HEK293T (cell line): ENCODE measurements around the gene EIF1.
"Not testable (repeated sequence)": the region's sequence is repeated elsewhere in the genome, so short reads cannot be mapped to it uniquely, and the experiment has no call there.

Experiments
- CTCF ChIA-PET: fragments of 350-600 bp; formaldehyde crosslinking; extraction: SDS; loops from one replicate; lab custom pipeline; 2021; ENCODE audit warnings: antibody characterized with exemption, inconsistent platforms; lab: Yijun Ruan, JAX
- POLR2A ChIA-PET: fragments of 350-600 bp; formaldehyde crosslinking; extraction: SDS; loops from one replicate; lab custom pipeline; 2020; ENCODE audit warnings: antibody characterized with exemption, inconsistent platforms; lab: Yijun Ruan, JAX
- DNase-seq: peaks from one replicate; pipeline ENCODE4 v3.0.0; 2012; ENCODE audit warnings: mixed read lengths; ENCODE audit errors: extremely low spot score
- ARNT ChIP-seq: fragments of 450-650 bp; IDR thresholded peaks from 2 replicates; pipeline ENCODE4 v1.6.1; 2017; ENCODE audit warnings: mild to moderate bottlenecking
- BHLHE40 ChIP-seq: fragments of 450-650 bp; IDR thresholded peaks from 2 replicates; pipeline ENCODE4 v1.6.1; 2016; ENCODE audit warnings: mild to moderate bottlenecking, moderate library complexity, borderline replicate concordance
- CTBP1 ChIP-seq: fragments of 450-650 bp; IDR thresholded peaks from 2 replicates; pipeline ENCODE4 v1.6.1; 2016; ENCODE audit warnings: borderline replicate concordance
- ELF4 ChIP-seq: fragments of 450-650 bp; IDR thresholded peaks from 2 replicates; pipeline ENCODE4 v1.6.1; 2017; ENCODE audit warnings: antibody characterized with exemption
- FOXA1 ChIP-seq: fragments of 450-650 bp; IDR thresholded peaks from 2 replicates; pipeline ENCODE4 v1.6.1; 2016; ENCODE audit warnings: mild to moderate bottlenecking
- FOXK2 ChIP-seq: fragments of 450-650 bp; IDR thresholded peaks from 2 replicates; pipeline ENCODE4 v1.6.1; 2016; ENCODE audit warnings: mild to moderate bottlenecking
- FOXM1 ChIP-seq: fragments of 450-650 bp; IDR thresholded peaks from 2 replicates; pipeline ENCODE4 v1.6.1; 2017; ENCODE audit warnings: mild to moderate bottlenecking, borderline replicate concordance
- HDGF ChIP-seq: fragments of 450-650 bp; IDR thresholded peaks from 2 replicates; pipeline ENCODE4 v1.6.1; 2017; ENCODE audit warnings: antibody characterized with exemption, borderline replicate concordance
- L3MBTL2 ChIP-seq: fragments of 450-650 bp; conservative IDR thresholded peaks from 2 replicates; pipeline ENCODE4 v1.6.1; 2016; ENCODE audit warnings: mild to moderate bottlenecking
- LEF1 ChIP-seq: fragments of 450-650 bp; IDR thresholded peaks from 2 replicates; pipeline ENCODE4 v1.6.1; 2017; ENCODE audit warnings: mild to moderate bottlenecking, borderline replicate concordance
- NFRKB ChIP-seq: fragments of 450-650 bp; IDR thresholded peaks from 2 replicates; pipeline ENCODE4 v1.6.1; 2016; ENCODE audit warnings: mild to moderate bottlenecking, moderate library complexity
- SP1 ChIP-seq: fragments of 450-650 bp; IDR thresholded peaks from 2 replicates; pipeline ENCODE4 v1.6.1; 2017
- SUZ12 ChIP-seq: fragments of 450-650 bp; IDR thresholded peaks from 2 replicates; pipeline ENCODE4 v1.6.1; 2016; ENCODE audit warnings: mild to moderate bottlenecking
- TARDBP ChIP-seq: fragments of 450-650 bp; IDR thresholded peaks from 2 replicates; pipeline ENCODE4 v1.6.1; 2016
- ZNF384 ChIP-seq: fragments of 450-650 bp; IDR thresholded peaks from 2 replicates; pipeline ENCODE4 v1.6.1; 2016
- TF ChIP-seq, protein P1 (sequence below): fragments of 450-650 bp; IDR thresholded peaks from 2 replicates; pipeline ENCODE4 v1.6.1; 2016

The EIF1 gene

DNA sequence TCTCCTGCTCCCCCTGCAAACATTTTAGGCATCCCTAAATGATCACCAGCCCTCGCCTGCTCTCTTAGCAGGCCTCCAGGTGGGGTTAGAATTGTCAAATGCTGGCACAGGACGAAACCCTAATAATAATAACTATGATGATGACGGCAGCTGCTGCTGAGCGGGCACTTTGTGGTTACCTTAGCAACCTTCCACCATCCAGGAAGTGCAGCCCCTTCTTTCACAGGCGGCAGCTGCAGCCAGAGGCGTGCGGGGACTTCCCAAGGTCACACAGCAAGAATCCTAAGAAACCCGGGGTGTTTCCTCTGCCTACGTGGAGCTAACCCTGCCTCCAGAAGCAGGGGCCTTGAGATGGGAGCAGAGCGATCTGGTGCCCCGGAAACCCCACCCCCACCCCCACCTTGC is 22.4 kb upstream of the EIF1 start:
- CTCF ChIA-PET, result interaction anchor here (0.5 to 8.3 kb wide), 15 partner anchors 11 to 178 kb away, joined by 3 to 104 read pairs (median 5); partner anchors contain the start of gene EIF1
- POLR2A ChIA-PET, result interaction anchor here (0.6 to 9.2 kb wide), 14 partner anchors 10 to 1156 kb away, joined by 3 to 145 read pairs (median 4); partner anchors contain the start of gene EIF1
- DNase-seq, result peak; percentile 32
- TF ChIP-seq SUZ12, result no peak
- 0 out of 2 replicates have a peak, but pooled peaks have one; percentile 2 for TF ChIP-seq L3MBTL2

- ChIA-PET POLR2A (interaction anchor here (0.6 to 9.2 kb wide), 8 partner anchors 14 to 1157 kb away, joined by 3 to 145 read pairs (median 6); partner anchors contain the start of gene EIF1), CTCF (interaction anchor here (0.7 to 8.3 kb wide), 16 partner anchors 12 to 808 kb away, joined by 3 to 104 read pairs (median 5); partner anchors contain the start of gene EIF1)
- peak; percentile 89 for DNase-seq
- TF ChIP-seq, protein P1, sequence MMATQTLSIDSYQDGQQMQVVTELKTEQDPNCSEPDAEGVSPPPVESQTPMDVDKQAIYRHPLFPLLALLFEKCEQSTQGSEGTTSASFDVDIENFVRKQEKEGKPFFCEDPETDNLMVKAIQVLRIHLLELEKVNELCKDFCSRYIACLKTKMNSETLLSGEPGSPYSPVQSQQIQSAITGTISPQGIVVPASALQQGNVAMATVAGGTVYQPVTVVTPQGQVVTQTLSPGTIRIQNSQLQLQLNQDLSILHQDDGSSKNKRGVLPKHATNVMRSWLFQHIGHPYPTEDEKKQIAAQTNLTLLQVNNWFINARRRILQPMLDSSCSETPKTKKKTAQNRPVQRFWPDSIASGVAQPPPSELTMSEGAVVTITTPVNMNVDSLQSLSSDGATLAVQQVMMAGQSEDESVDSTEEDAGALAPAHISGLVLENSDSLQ, result no peak; the same call in 1 of the 2 replicates
- TF ChIP-seq SP1, result no peak
- 0 out of 2 replicates have a peak, but pooled peaks have one; percentile 19 for TF ChIP-seq FOXM1
Measured at GRCh38 chr17:41666708-41667279, 21.9 kb upstream of the EIF1 start.

DNA sequence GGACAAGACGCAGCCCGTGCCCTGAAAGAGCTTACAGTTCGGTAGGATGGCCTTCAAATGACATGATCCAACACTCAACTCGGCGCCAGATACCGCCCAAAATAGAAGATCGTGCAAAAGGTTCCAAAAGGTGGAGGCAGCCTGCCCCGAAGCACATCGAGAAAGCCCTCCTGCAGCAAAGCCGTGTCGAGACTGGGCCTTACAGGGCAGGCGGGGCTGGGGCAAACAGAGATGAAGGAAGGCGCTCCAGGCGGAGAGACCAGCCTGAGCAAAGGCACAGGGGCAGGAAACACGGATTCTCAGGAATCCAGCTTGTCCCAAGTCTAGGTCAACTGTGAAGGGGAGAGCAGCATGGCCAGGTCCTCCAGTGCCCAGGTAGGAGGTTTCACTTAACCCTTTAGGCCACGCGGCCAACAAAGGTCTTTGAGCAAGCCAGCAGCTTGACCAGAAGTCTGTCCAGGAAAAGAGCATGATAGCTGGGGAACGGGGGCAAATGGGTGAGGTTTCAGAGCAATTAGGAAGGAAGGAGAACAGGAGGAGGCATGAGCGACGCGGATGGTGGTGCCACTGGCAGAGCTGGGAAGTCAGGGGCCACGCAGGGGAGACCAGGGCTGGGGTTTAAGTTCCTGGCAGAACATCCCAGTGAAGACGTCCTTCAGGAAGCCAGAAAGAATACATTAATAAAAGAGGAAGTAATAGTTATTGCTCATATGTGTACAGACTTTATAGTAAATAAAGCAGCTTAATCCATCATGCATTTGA is 21.2 kb upstream of the EIF1 start:
- POLR2A ChIA-PET, result interaction anchor here (1.1 to 9.2 kb wide), 3 partner anchors 23 to 250 kb away, joined by 3 to 145 read pairs (median 5); partner anchors contain the start of gene EIF1
- CTCF ChIA-PET, result interaction anchor here (0.7 to 8.3 kb wide), 10 partner anchors 11 to 808 kb away, joined by 3 to 104 read pairs (median 5); partner anchors contain the start of gene EIF1
- no peak for DNase-seq
- TF ChIP-seq HDGF, result 0 out of 2 replicates have a peak, but pooled peaks have one; percentile 35
- TF ChIP-seq ARNT, result no peak
- TF ChIP-seq CTBP1, result no peak
- TF ChIP-seq SUZ12, result no peak

DNA sequence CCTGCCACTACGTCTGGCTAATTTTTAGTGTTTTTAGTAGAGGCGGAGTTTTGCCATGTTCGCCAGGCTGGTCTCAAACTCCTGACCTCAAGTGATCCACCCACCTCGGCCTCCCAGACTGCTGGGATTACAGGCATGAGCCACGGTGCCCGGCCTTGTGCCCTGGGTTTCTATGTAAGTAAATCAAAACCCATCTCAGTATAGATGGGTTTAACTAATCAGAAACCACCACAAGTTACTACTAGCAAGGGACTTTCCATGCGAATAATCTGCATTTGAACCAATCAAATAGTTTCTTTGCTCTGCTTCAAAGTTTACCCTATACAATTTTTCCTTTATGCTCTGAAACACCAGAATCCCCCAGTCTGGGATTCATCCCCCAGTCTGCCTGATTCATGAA is 16.5 kb upstream of the EIF1 start:
- no peak for DNase-seq
- CTCF ChIA-PET, result no interaction called here
- POLR2A ChIA-PET, result no interaction called here
- TF ChIP-seq CTBP1, result no peak
- no peak for TF ChIP-seq SP1
- TF ChIP-seq ZNF384, result no peak
- TF ChIP-seq NFRKB, result no peak
- no peak for TF ChIP-seq LEF1
- no peak for TF ChIP-seq L3MBTL2
- TF ChIP-seq BHLHE40, result no peak
- TF ChIP-seq TARDBP, result no peak
- TF ChIP-seq, protein P1, result no peak
- TF ChIP-seq ARNT, result no peak
- no peak for TF ChIP-seq FOXK2

GRCh38 chr17:41675157-41676057 is 13.3 kb upstream of the EIF1 start:
- POLR2A ChIA-PET, result interaction anchor here (1.3 to 6.5 kb wide), 2 partner anchors 10 to 14 kb away, joined by 3 to 131 read pairs; partner anchors contain the start of gene EIF1
- not testable (repeated sequence) for DNase-seq
- CTCF ChIA-PET, result interaction anchor here (2.1 kb wide), 1 partner anchor 14 kb away, joined by 8 read pairs; the partner anchor contains the start of gene EIF1

DNA sequence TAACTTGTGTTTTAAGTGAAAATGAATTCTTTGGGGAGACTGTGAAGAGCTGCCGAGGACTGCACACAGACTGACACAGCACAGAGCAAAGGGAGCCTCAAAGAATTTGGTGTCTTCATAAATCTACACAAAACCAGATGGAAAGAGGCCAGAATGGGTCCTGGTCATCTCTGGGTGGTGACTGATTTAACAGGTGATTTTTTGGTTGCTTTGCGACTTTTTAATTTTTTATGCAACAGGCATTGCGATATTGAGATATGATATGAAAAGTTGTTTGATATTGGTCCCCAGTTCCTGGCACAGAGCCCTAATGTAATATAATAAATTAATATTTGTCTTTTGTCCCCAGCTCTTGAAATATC is 12.6 kb upstream of the EIF1 start:
- TF ChIP-seq CTBP1, result no peak
- TF ChIP-seq SP1, result no peak
- TF ChIP-seq HDGF, result no peak
- no peak for TF ChIP-seq BHLHE40
- no peak for TF ChIP-seq SUZ12
- no peak for TF ChIP-seq TARDBP
- TF ChIP-seq FOXM1, result no peak
- no peak for TF ChIP-seq LEF1
- TF ChIP-seq ARNT, result no peak
- TF ChIP-seq, protein P1, result no peak
- no peak for TF ChIP-seq NFRKB
- no peak for TF ChIP-seq FOXA1
- no peak for TF ChIP-seq ZNF384
- TF ChIP-seq FOXK2, result no peak
- no peak for TF ChIP-seq L3MBTL2
- TF ChIP-seq ELF4, result no peak
- no peak for DNase-seq
- CTCF ChIA-PET, result interaction anchor here (2.1 kb wide), 1 partner anchor 13 kb away, joined by 8 read pairs; the partner anchor contains the start of gene EIF1
- POLR2A ChIA-PET, result interaction anchor here (1.3 to 6.5 kb wide), 2 partner anchors 10 to 13 kb away, joined by 3 to 131 read pairs; partner anchors contain the start of gene EIF1
